Ecto neural progenitor cell (in vitro differentiated cells): ENCODE results near the gene ACSM2B.
A peak's percentile ranks its signal among the peaks of the same experiment; 100 is the strongest.
"Not testable (repeated sequence)": the region's sequence is repeated elsewhere in the genome, so short reads cannot be mapped to it uniquely, and the experiment has no call there.

Experiments
- DNase-seq: peaks from one replicate; pipeline ENCODE4 v3.0.0-alpha.2; 2018; ENCODE audit warnings: low spot score

Gene ACSM2B, protein sequence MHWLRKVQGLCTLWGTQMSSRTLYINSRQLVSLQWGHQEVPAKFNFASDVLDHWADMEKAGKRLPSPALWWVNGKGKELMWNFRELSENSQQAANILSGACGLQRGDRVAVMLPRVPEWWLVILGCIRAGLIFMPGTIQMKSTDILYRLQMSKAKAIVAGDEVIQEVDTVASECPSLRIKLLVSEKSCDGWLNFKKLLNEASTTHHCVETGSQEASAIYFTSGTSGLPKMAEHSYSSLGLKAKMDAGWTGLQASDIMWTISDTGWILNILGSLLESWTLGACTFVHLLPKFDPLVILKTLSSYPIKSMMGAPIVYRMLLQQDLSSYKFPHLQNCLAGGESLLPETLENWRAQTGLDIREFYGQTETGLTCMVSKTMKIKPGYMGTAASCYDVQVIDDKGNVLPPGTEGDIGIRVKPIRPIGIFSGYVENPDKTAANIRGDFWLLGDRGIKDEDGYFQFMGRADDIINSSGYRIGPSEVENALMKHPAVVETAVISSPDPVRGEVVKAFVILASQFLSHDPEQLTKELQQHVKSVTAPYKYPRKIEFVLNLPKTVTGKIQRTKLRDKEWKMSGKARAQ

DNA sequence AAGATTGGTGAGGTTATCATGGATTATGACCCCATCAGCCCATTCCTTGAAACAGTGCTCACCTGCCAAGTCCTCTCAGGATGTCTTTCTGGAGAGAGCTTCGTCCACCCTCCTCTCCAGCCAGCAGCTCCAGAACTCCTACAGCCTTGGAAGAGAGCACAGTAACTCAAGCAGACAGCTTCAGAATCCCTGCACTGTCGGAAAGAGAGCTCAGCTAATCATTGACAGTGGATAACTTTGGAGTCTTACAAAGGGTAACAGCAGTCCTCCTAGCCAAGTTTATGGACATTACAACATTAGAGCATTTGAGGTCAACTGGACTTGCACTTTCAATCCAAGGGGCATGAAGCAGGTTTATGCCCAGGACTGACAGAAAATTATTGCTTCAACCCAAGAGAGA is at the start of gene ACSM2B:
ACSM2B (minus strand) TSS at position 223 of the 400 bp plus-strand sequence. CDS start 11,522 bp downstream, outside the sequence.
- not testable (repeated sequence) for DNase-seq

DNA sequence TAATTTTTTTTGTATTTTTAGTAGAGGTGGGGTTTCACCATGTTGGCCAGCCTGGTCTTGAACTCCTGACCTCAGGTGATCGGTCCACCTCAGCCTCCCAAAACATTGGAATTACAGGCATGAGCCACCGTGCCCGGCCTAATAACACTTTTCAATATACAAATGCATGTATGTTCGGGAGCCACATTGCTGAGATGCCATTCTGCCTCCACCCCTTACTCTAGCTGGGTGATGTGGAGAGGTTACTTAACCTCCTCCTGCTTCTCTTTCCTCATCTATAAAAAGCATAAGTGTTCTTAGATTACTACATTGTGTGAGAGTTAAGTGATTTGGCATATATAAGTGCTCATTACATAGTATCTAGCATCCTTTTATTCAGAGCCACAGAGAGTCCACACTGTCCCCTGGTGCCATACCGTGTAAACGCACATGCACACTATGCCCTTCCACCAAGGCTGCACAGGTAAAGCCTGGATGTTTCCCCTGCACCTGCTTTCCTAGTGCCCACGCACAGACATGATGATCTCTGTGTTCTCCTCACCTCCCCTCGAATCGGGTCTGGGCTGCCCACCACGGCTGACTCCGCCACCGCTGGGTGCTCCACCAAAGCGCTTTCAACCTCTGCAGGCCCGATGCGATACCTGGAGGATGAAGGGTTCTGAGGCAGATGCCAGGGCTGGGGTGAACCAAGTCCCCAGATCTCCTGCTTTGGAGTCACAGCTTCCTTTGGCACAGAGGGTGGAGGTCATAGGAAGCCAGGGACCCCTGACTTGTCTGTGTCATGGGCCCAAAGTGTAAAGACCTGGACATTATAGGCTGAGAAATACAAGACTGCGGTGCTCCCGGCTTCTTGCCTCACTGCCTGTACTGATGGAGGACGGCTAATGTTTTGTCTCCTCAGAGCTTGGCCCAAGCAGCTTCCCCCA is 49.0 kb upstream of the ACSM2B start:
- no peak for DNase-seq

DNA sequence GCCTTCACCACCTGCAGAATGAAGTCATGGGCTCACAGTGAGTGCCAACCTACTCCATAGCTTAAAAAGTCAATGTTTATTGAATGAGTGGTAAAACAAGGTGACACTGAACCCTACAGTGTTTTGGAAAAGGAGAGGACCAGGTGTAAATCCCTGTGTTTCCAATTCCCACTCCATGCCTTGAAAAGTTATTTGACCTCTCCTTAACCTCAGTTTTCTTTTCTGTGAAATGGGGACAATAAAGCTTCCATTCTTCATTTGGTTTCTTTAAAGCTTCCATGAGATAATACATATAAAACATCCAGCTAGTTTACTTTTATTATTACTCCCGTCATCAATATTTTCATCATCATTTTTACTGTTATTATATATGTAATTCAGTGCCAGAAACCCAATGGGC is 48.0 kb upstream of the ACSM2B start:
- no peak for DNase-seq

DNA sequence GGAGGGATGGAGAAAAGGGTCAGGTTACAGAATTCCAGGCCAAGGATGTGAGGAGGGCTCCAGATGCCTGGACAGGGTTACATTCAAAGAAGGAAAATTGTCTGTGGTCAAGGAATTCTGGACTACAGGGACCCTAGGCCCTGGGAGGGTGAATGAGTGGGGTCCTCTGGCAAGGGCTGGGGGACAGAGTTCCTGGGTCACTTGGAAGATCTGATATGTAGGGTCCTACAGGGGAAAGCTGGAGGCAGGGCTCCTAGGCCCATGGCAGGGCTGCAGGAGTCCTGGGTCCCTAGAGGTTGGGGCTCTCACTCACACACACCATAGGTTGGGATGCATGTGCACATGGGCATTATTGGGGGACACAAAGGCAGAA is 46.3 kb upstream of the ACSM2B start:
- no peak for DNase-seq

DNA sequence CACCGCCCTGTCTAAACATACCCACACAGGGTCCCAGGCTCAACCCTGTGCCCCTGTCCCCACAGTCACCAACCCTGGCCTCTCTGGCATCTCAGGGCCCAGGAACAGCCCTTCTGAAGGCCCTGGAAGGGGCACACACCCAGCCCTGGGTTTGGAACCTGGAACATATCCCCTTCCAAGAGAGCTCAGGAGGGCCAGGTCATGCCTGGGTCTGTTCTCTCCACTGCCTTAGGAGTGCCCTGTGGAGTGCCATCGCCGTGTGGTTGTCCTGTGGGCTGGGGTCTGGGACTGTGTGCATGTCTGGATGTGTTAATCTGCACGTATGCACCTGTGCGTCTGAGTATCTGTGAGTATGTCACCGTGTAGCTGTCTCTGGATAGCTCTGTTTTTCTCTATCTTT is 45.2 kb upstream of the ACSM2B start:
- DNase-seq: no peak

DNA sequence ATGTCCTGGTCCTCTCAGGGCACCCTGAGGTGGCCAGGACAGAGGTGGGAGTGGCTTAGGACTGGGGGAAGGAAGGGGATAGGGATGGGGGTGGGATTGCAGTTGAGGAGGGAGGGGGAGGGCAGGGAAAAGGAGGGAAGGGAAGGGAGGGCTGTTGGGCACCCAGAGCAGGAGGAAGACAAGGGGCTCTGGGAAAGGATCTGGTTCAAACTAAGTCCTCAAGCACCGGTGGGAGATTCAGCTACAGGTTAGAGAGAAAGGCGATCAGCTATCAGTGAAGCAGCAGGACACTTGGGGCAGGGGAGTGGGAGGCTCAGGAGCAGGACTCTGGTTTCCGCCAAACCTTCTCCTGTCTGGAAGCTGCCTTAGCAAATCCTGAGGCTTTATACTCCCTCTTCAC is 44.6 kb upstream of the ACSM2B start:
- no peak for DNase-seq

DNA sequence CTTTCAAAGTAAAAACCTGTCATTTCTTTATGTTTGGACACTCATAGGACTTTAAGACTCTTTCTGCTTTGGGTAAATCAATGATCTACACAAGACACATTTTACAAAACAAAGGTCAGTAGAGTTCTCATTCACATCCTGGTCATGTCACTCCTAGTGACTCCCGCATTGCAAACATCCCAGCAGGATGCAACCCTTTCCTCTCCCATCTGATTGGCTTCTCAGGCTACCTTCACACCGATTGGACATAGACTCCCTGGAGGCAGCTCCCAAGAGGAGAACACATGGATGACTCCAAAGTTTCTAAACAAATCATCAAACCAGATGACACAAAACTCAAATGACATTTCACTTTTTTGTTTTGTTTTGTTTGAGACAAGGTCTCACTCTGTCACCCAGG is 43.8 kb upstream of the ACSM2B start:
- no peak for DNase-seq

DNA sequence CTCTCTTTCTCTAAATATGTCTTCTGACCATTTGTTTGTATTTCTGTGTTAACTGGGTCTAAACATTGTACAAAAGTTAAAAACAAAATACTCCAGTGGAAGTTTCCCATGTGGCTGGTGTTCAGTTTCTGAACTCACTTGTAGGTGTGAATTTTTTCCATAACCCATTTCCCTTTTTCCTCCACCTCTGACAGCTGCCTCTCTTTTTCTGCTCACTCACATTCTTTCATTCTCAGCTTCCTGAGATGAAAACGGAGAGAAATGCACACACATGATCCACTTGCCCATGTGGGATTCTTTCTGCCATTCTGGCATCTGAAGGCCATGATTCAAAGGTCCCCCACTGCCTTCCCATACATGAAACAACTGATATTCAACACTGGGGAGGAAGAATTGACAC is 41.1 kb upstream of the ACSM2B start:
- no peak for DNase-seq

DNA sequence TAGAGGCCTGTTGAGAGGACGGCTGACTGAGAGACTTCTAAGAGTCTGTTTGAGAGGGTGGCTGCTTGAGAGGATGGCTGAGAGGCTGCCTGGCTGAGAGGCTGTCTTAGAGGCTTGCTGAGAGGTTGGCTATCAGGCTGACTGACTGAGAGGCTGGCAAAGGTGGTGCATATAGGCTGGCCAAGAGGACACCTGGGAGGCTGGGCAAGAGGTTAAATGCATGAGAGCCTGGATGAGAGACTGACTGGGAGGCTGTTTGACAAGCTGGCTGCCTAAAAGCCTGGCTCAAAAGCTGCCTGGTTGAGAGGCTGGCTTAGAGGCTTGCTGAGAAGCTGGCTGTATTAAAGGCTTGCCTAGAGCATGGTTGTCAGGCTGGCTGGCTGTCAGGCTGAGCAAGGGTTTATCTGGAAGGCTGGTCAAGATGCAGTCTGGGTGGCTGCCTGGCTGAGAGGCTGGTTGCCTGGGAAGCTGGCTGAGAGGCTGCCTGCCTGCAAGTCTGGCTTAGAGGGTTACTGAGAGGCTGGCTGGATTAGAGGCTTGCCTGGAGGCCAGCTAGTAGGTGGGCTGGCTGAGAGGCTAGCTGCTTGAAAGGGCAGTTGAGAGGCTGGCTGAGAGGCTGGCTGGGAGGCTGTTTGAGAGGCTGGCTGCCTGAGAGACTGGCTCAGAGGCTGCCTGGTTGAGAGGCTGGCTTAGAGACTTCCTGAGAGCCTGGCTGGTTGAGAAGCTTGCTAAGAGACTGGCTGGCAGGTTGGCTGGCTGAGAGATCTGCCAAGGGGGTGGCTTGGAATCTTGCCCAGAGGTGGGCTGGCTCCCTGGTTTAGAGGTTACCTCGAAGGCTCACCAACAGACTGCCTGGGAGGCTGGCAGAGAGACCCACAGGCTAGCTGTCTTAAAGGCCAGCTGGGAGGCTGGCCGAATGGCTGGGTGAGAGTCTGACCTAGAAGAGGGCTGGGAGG is 38.3 kb upstream of the ACSM2B start:
- DNase-seq: peak; percentile 52

DNA sequence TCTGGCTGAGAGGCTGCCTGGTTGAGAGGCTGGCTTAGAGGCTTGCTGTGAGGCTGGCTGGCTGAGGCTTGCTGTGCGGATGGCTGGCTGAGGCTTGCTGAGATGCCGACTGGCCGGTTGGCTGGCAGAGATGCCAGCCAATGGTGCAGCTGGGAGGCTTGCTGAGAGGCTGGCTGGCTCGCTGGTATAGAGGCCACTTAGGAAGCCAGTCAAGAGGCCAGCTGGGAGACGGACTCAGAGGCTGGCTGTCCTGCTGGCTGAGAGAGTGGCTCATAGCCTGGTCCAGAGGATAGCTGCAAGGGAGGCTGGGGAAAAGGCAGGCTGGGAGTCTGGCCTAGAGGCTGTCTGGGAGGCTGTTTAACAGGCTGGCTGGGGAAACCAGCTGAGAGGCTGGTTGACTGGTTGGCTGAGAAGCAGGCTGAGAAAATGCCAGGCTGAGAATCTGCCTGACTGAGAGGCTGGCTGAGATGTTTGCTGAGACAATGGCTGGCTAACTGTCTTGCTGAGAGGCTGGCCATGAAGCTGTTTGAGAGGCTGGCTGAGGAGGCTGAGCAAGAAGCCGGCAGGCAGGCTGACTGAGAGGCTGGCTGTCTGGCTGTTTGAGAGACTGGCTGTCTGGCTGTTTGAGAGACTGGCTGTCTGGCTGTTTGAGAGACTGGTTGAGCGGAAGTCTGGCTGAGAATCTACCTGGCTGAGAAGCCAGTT is 37.5 kb upstream of the ACSM2B start:
- no peak for DNase-seq

DNA sequence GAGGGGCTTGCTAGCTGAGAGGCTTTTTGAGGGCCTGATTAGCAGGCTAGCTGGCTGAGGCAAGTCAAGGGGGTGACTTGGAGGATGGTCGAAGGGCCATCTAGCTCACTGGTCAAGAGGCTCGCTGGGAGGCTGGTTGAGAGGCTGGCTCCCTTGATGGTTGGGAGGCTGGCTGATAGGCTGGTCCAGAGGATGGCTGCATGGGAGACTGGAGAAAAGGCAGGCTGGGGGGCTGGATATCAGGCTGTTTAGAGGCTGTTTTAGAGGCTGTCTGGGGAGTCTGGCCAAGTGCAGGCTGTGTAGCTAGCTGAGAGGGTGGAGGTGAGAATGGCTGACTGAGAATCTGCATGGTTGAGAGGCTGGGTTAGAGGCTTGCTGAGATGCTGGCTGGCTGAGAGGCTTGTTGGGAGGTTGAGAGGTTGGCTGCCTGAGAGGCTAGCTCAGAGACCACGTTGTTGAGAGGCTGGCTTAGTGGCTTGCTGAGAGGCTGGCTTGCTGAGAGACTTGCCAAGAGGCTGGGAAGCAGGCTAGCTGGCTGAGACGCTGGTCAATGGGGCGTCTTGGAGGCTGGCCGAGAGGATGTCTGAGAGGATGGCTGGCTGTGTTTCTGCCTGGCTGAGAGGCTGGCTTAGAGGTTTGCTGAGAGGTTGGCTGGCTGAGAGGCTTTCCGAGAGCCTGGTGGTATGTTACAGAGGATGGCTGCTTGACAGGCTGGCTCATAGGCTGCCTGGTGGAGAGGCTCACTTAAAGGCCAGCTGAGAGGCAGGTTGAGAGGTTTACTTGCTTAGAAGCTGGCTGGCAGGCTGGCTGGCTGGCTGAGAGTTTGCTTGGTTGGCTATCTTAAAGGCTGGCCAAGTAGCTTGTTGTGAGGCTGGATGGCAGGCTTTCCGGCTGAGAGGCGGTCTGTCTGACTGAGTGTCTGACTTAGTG is 36.6 kb upstream of the ACSM2B start:
- no peak for DNase-seq

DNA sequence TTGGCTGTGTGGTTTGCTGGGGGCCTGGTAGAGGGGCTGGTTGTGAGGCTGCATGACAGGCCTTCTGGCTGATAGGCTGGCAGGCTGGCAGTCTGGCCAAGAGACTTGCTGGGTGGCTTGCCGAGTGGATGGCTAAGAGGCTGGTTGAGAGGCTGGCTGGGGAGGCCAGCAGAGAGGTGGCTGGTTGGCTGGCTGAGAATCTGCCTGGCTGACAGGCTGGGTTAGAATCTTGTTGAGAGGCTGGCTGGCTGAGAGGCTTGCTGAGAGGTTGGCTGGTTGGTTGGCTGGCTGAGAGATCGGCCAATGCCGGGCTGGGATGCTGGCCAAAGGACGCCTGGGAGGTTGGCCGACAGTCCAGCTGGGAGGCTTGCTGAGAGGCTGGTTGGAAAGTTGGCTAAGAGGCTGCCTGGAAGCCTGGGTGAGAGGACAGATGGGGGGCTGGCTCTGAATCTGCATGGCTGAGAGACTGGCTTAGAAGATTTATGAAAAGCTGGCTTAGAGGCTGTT is 35.9 kb upstream of the ACSM2B start:
- DNase-seq: no peak

DNA sequence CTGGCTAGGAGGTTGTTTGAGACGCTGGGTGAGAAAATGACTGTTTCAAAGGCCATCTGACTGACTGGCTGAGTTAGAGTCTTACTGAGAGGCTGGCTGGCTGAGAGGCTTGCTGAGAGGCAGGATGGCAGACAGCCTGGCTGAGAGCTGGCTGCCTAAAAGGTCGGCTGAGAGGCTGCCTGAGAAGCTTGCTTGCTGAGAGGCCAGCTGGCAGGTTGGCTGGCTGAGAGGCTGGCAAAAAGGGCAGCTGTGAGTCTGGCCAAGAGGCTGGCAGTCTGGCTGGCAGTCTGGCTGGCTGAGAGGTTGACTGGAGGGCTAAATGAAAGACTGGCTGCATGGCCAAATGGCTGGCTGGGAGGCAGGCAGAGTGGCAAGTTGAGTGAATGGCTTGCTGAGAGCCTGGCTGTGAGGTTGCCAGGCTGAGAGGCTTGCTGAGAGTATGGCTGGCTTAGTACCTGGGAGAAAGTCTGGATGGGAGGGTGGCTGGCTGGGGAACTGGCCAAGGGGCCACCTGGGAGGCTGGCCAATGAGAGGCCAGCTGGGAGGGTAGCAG is 35.3 kb upstream of the ACSM2B start:
- DNase-seq: no peak

DNA sequence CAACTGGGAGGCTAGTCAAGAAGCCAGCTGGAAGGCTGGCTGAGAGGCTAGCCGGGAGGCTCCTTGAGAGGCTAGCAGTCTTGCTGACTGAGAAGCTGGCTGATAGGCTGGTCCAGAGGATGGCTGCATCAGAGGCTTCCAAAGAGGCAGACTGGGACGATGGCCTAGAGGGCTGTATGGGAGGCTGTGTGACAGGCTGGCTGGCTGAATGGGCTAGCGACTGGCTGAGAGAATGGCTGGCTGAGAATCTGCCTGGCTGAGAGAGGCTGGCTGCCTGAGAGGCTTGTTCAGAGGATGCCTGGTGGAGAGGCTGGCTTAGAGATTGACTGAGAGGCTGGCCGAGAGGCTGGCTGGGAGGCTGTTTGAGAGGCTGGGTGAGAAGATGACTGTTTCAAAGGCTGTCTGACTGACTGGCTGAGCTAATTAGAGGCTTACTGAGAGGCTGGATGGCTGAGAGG is 34.8 kb upstream of the ACSM2B start:
- DNase-seq: no peak

DNA sequence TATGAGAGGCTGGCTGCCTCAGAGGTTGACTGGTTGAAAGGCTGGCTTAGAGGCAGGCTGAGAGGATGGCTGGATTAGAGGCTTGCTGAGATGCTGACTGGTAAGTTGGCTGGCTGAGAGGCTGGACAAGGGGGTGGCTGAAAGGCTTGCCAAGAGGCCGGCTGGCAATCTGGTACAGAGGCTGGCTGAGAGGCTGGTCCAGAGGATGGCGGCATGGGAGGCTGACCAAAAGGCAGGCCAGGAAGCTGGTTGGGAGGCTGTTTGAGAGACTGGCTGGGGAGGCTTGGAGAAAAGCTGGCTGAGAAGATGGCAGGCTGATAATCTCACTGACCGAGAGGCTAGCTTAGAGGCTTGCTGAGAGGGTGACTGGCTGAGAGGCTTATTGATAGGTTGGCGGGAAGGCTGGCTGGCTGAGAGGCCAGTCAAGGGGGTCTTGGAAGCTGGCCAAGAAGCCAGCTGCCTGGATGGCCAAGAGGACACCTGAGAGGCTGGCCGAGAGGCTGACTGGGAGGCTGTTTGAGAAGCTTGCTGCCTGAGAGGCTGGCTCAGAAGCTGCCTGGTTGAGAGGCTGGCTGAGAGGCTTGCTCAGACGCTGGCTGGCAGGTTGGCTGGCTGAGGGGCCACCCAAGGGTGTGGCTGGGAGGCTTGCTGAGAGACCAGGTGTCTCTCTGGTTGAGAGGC is 34.2 kb upstream of the ACSM2B start:
- no peak for DNase-seq

DNA sequence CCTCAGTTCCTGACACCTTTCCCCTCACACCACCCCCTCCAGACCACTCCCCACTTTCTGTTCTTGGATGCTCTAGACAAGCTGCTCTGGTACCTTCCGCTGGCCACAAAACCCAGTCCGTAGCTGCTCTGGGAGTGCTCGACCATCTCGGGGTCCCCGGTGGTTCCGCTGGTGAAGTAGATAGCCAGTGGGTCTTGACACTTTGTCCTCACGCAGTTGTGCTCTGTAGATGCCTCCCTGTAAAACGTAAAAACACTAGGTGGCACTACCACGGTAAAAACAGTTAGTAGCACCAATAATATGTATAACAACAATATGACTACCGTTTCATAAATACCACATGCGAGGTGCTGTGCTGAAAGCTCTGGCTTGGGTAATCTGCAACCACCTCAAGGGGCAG is 26.0 kb upstream of the ACSM2B start:
- DNase-seq: not testable (repeated sequence)

DNA sequence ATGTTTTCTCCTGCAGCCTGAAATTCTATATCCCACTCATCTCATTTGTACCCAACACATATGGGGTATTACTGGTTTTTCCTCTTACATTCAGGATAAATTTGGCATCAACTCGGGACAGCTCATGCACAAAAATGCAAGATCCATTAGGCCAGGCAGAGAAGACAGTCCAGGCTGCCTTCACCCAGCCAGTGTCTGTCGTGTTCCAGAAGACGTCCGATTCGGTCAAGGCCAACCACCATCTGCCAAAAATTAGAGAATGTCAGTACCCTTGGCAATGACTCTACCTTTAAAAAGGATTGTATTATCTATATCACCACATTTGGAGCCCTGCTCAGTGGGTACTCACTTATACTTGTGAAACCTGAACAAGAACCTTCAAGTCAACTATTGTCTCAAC is 23.3 kb upstream of the ACSM2B start:
- DNase-seq: not testable (repeated sequence)

DNA sequence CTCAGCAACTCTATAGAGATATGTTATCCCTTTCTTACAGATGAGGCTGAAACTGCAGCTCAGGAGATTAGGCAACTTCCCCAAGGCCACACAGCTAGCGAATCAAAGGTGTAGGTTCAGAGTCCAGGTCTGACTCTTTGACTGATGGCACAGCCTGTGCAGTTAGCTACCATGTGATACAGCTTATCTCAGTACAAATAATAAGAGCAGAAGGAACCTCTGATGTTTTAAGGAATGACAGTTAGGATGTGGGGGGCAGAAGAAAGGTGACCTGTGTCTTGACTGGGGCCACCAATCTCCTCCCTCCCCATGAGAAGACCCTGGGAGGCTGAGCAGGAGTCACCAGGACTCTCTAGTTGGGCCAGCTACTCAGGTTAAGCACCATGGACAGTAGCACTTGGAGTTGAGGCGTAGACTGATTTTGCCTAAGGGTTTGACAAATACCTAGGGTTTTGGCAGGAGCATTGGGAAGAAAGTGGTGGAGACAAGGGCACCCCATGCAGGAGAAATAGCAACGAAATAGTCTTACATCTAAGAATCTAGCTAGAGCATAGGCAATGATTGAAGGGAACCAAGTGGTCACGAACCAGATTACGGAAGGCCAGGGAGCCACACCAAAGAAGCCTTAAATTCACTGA is 22.8 kb upstream of the ACSM2B start:
- no peak for DNase-seq
